Measurements from ENCODE around the gene ITSN1.
"Not testable (repeated sequence)": the region's sequence is repeated elsewhere in the genome, so short reads cannot be mapped to it uniquely, and the experiment has no call there.

The ITSN1 gene

GRCh38 chr21:33860332-33860879 is 218.1 kb downstream of the ITSN1 start:
- DNase-seq (ENCODE audit: low spot score) = no peak

- DNase-seq (ENCODE audit: low spot score) = no peak
These were observed 218.8 kb downstream of the ITSN1 start for GRCh38 chr21:33861125-33861524.

- not testable (repeated sequence) for DNase-seq (ENCODE audit: low spot score)
These were observed 220.9 kb downstream of the ITSN1 start for GRCh38 chr21:33863191-33863590.

GRCh38 chr21:33864150-33864549 is 221.8 kb downstream of the ITSN1 start:
- DNase-seq (ENCODE audit: low spot score) = no peak

GRCh38 chr21:33865176-33865575 is 222.9 kb downstream of the ITSN1 start:
- no peak for DNase-seq (ENCODE audit: low spot score)

GRCh38 chr21:33865996-33866575 is 223.8 kb downstream of the ITSN1 start:
- DNase-seq (ENCODE audit: low spot score) = no peak

GRCh38 chr21:33866826-33867225 is 224.5 kb downstream of the ITSN1 start:
- DNase-seq (ENCODE audit: low spot score) = peak; percentile 57

- DNase-seq (ENCODE audit: low spot score) = not testable (repeated sequence)
These were observed 225.6 kb downstream of the ITSN1 start for GRCh38 chr21:33867868-33868267.

GRCh38 chr21:33869873-33870272 is 227.6 kb downstream of the ITSN1 start:
- DNase-seq (ENCODE audit: low spot score) = no peak

GRCh38 chr21:33870768-33871167 is 228.5 kb downstream of the ITSN1 start:
- no peak for DNase-seq (ENCODE audit: low spot score)

GRCh38 chr21:33871171-33871570 is 228.9 kb downstream of the ITSN1 start:
- DNase-seq (ENCODE audit: low spot score) = no peak

- DNase-seq (ENCODE audit: low spot score) = no peak
These were observed 230.7 kb downstream of the ITSN1 start for GRCh38 chr21:33872881-33873515.

- DNase-seq (ENCODE audit: low spot score) = no peak
These were observed 231.9 kb downstream of the ITSN1 start for GRCh38 chr21:33874161-33874560.

GRCh38 chr21:33875026-33875695 is 232.9 kb downstream of the ITSN1 start:
- DNase-seq (ENCODE audit: low spot score) = no peak

GRCh38 chr21:33878824-33879223 is 236.5 kb downstream of the ITSN1 start:
- DNase-seq (ENCODE audit: low spot score) = no peak

- DNase-seq (ENCODE audit: low spot score) = no peak
These were observed 238.3 kb downstream of the ITSN1 start for GRCh38 chr21:33880626-33881025.

GRCh38 chr21:33881689-33882440 is 239.6 kb downstream of the ITSN1 start:
- DNase-seq (ENCODE audit: low spot score) = no peak

- no peak for DNase-seq (ENCODE audit: low spot score)
These were observed 240.8 kb downstream of the ITSN1 start for GRCh38 chr21:33883118-33883517.

GRCh38 chr21:33884376-33885171 is 242.3 kb downstream of the ITSN1 start:
- peak; percentile 79 for DNase-seq (ENCODE audit: low spot score)

- no peak for DNase-seq (ENCODE audit: low spot score)
These were observed 242.8 kb downstream of the ITSN1 start for GRCh38 chr21:33885172-33885514.

GRCh38 chr21:33886321-33886720 is 244.0 kb downstream of the ITSN1 start:
- no peak for DNase-seq (ENCODE audit: low spot score)

GRCh38 chr21:33890187-33890586 is 247.9 kb downstream of the ITSN1 start:
- no peak for DNase-seq (ENCODE audit: low spot score)
